ENCODE results near the gene PKN1.

GRCh38 chr19:14507704-14508542 is 74.8 kb downstream of the PKN1 start:
- TF ChIP-seq CTCF (optimal IDR thresholded peaks at IDR 0.05 in 1 of 3, IDR thresholded peaks at IDR 0.05 in 1 of 3, conservative IDR thresholded peaks at IDR 0.05 in 1 of 3; ENCODE audit: extremely low read depth in 1 of 3, insufficient read depth in 2 of 3, low read length in 3 of 3) (no peak), EZH2 (IDR thresholded peaks at IDR 0.05; ENCODE audit: low read length) (no peak)
